Transverse colon (tissue), 4 donors: ENCODE data around the gene RGS19.

Experiments
- CTCF ChIP-seq, 5 experiments: fragments of 200-600 bp in 3 of 5; fragments of 450-650 bp in 2 of 5; sonication (generic) in 3 of 5; IDR thresholded peaks; 1 replicate in 2 of 5; 2 replicates in 3 of 5; pipeline ENCODE4 v1.5.1; 2016 to 2017; ENCODE audit warnings: antibody characterized with exemption in 5 of 5, inconsistent platforms in 3 of 5, mild to moderate bottlenecking in 2 of 5, moderate library complexity in 1 of 5
- EP300 ChIP-seq: sonication (generic); formaldehyde crosslinking; IDR thresholded peaks from one replicate; pipeline ENCODE4 v1.6.1; 2017; ENCODE audit warnings: antibody characterized with exemption, low read depth
- POLR2AphosphoS5 ChIP-seq, 3 donors: sonication (generic); formaldehyde crosslinking; IDR thresholded peaks; one replicate each; pipeline ENCODE4 v1.6.1; 2016; ENCODE audit warnings: antibody characterized with exemption in 3 of 3

- TF ChIP-seq CTCF (IDR thresholded peaks at IDR 0.05) (peak; percentile 31 to 53 (median 46)), EP300 (no peak), POLR2AphosphoS5 (IDR thresholded peaks at IDR 0.05) (no peak)
Measured at GRCh38 chr20:64083378-64083803, 4.1 kb upstream of the RGS19 start.
